Measurements from ENCODE around the gene WDR46. TPM values are rescaled to one million over a fixed set of nuclear protein-coding genes. Genes with fewer than 3 reads are reported as not detected.

Gene WDR46, protein sequence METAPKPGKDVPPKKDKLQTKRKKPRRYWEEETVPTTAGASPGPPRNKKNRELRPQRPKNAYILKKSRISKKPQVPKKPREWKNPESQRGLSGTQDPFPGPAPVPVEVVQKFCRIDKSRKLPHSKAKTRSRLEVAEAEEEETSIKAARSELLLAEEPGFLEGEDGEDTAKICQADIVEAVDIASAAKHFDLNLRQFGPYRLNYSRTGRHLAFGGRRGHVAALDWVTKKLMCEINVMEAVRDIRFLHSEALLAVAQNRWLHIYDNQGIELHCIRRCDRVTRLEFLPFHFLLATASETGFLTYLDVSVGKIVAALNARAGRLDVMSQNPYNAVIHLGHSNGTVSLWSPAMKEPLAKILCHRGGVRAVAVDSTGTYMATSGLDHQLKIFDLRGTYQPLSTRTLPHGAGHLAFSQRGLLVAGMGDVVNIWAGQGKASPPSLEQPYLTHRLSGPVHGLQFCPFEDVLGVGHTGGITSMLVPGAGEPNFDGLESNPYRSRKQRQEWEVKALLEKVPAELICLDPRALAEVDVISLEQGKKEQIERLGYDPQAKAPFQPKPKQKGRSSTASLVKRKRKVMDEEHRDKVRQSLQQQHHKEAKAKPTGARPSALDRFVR
- 39.2 TPM for total RNA-seq

GRCh38 chr6:33288921-33289783 lies at the start of gene WDR46, which contains the start of gene PFDN6:
Gene WDR46, minus strand, starts transcription at chr6:33289239. Its CDS starts 69 bp downstream, at chr6:33289170.
Gene PFDN6, plus strand, starts transcription at chr6:33289601. Its CDS starts 256 bp downstream, at chr6:33289857.

GRCh38 chr6:33317669-33318425 lies 28.8 kb upstream of the WDR46 start, which contains the start of gene ZBTB22:
Gene ZBTB22, minus strand, starts transcription at chr6:33317744. Its CDS starts 828 bp downstream, at chr6:33316916.

GRCh38 chr6:33313709-33314514 lies 24.9 kb upstream of the WDR46 start, which contains the start of gene TAPBP:
Gene TAPBP, minus strand, starts transcription at chr6:33314078. Its CDS starts 37 bp downstream, at chr6:33314041.

DNA sequence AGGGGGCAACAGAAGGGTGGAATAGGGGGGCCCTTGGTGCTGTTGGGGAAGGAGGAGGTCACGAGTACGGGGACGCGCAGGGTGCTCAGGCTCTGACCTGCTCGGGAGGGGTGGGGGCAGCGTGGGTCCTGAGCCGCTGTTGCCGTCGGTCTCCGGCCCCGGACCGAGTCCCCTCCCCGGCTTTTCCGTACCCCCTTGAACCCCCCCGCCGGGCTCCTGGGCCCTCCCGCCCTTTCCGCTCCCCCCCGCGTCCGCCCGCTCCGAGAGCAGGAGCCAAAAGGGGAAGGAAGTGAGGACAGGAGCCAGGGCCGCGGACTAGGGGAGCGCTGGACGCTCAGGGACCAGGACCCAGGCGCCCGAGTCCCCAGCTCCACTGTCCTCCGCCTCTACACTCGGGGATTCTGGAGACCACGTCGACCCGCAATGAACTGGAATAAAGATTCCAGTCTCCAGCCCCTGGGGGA lies 9.8 kb upstream of the WDR46 start, which contains the start of gene RGL2:
Gene RGL2 (minus strand): TSS at position 170 of the 464 bp plus-strand sequence. CDS start 332 bp downstream, outside the sequence.

GRCh38 chr6:33276864-33277662 lies 12.0 kb downstream of the WDR46 start, which contains the start of gene B3GALT4:
Gene B3GALT4, plus strand, starts transcription at chr6:33277123. Its CDS starts 297 bp downstream, at chr6:33277420.

GRCh38 chr6:33271468-33272274 lies 17.4 kb downstream of the WDR46 start, which contains the start of the genes RPS18 and VPS52:
Gene RPS18, plus strand, starts transcription at chr6:33272075. Its CDS starts 45 bp downstream, at chr6:33272120.
Gene VPS52, minus strand, starts transcription at chr6:33271876. Its CDS starts 201 bp downstream, at chr6:33271675.

Other genes starting within 250 kb of the WDR46 start
- 7.6 TPM for gene HLA-DPA1, start 215.6 kb downstream of the WDR46 start, total RNA-seq
- 6.7 TPM for gene HLA-DPB1, start 213.2 kb downstream of the WDR46 start, total RNA-seq
- gene COL11A2, start 96.8 kb downstream of the WDR46 start, total RNA-seq, result 39.0 TPM
- gene RXRB, start 88.6 kb downstream of the WDR46 start, total RNA-seq, result 34.6 TPM
- gene SLC39A7, start 88.4 kb downstream of the WDR46 start, total RNA-seq, result 60.0 TPM
- 14.3 TPM for gene HSD17B8, start 84.6 kb downstream of the WDR46 start, total RNA-seq
- 30.7 TPM for gene RING1, start 80.7 kb downstream of the WDR46 start, total RNA-seq
- 51.6 TPM for gene VPS52, start 17.4 kb downstream of the WDR46 start, total RNA-seq
- gene RPS18, start 17.2 kb downstream of the WDR46 start, total RNA-seq, result 1,580 TPM
- gene B3GALT4, start 12.1 kb downstream of the WDR46 start, total RNA-seq, result 6.3 TPM
- gene PFDN6, start 362 bp upstream of the WDR46 start, total RNA-seq, result 20.5 TPM
- 45.5 TPM for gene RGL2, start 9.7 kb upstream of the WDR46 start, total RNA-seq
- 45.8 TPM for gene TAPBP, start 24.8 kb upstream of the WDR46 start, total RNA-seq
- gene ZBTB22, start 28.5 kb upstream of the WDR46 start, total RNA-seq, result 26.7 TPM
- gene DAXX, start 33.7 kb upstream of the WDR46 start, total RNA-seq, result 31.8 TPM
- gene KIFC1, start 102.6 kb upstream of the WDR46 start, total RNA-seq, result 13.2 TPM
- gene PHF1, start 121.8 kb upstream of the WDR46 start, total RNA-seq, result 40.9 TPM
- 76.4 TPM for gene CUTA, start 128.9 kb upstream of the WDR46 start, total RNA-seq
- gene SYNGAP1, start 130.8 kb upstream of the WDR46 start, total RNA-seq, result 17.9 TPM
- 9.0 TPM for gene ZBTB9, start 165.3 kb upstream of the WDR46 start, total RNA-seq

Data from camera-type eye (tissue), 1 donor.